A549 (cell line): ENCODE data around the gene ERAL1. TPM values are rescaled to one million over a fixed set of nuclear protein-coding genes. Genes with fewer than 3 reads are reported as not detected.

Source experiments
- ATAC-seq, 2 experiments: fragments of 200-7000 bp in 1 of 2; fragments of >200 bp in 1 of 2; cut with Nextera tagmentation in 1 of 2; cut with Tn5 transposase in 1 of 2; 3 replicates each; pipeline versions ENCODE4 v1.8.0 to v1.9.1; 2018 to 2020; ENCODE audit warnings: mild to moderate bottlenecking in 1 of 2, moderate library complexity in 1 of 2
- CTCF ChIA-PET: fragments of 300-600 bp; sonication (Branson Sonifier 250); formaldehyde crosslinking; extraction: SDS; loops from one replicate; lab custom pipeline; 2021; ENCODE audit warnings: antibody characterized with exemption, inconsistent platforms; lab: Yijun Ruan, JAX
- POLR2A ChIA-PET: fragments of 350-600 bp; formaldehyde crosslinking; extraction: SDS; loops from one replicate; lab custom pipeline; 2021; ENCODE audit warnings: antibody characterized with exemption, inconsistent platforms; lab: Yijun Ruan, JAX
- DNase-seq, 2 experiments: peaks; one replicate each; pipeline versions ENCODE4 v3.0.0 to v3.0.0-alpha.2; 2011 to 2016; ENCODE audit warnings: low read depth in 1 of 2, low spot score in 1 of 2
- FAIRE-seq: peaks from 2 replicates; lab custom pipeline; 2011; peaks lifted over from hg19 to GRCh38; lab: Jason Lieb, UNC
- H3K27ac ChIP-seq, 2 experiments: fragments of >200 bp; sonication (Bioruptor Twin); formaldehyde crosslinking; 3 replicates each; pipeline ENCODE4 v1.5.1; 2016 to 2017
- H3K4me1 ChIP-seq: fragments of >200 bp; sonication (Bioruptor Twin); formaldehyde crosslinking; 3 replicates; pipeline ENCODE4 v1.6.1; 2016
- H3K4me2 ChIP-seq: fragments of >200 bp; sonication (Bioruptor Twin); formaldehyde crosslinking; 3 replicates; pipeline ENCODE4 v1.6.1; 2016
- H3K4me3 ChIP-seq: fragments of >200 bp; sonication (Bioruptor Twin); formaldehyde crosslinking; 3 replicates; pipeline ENCODE4 v1.5.1; 2016
- H3K9me3 ChIP-seq: fragments of >200 bp; sonication (Bioruptor Twin); formaldehyde crosslinking; 3 replicates; pipeline ENCODE4 v1.6.1; 2016
- CBX2 ChIP-seq: fragments of 200-600 bp; sonication (generic); IDR thresholded peaks from 2 replicates; pipeline ENCODE4 v1.6.1; 2016; ENCODE audit warnings: low read depth, mild to moderate bottlenecking, borderline replicate concordance
- CEBPB ChIP-seq, 2 experiments: fragments of >200 bp in 1 of 2; sonication (Bioruptor Twin) in 1 of 2; formaldehyde crosslinking in 1 of 2; IDR thresholded peaks; 2 replicates each; pipeline ENCODE4 v1.6.1; 2012 to 2016
- EHMT2 ChIP-seq: fragments of 200-600 bp; sonication (generic); IDR thresholded peaks from 2 replicates; pipeline ENCODE4 v1.6.1; 2016; ENCODE audit warnings: antibody characterized with exemption, low read depth, mild to moderate bottlenecking, moderate library complexity
- EP300 ChIP-seq, 2 experiments: fragments of >200 bp; sonication (Bioruptor Twin); formaldehyde crosslinking; IDR thresholded peaks; 2 replicates in 1 of 2; 3 replicates in 1 of 2; pipeline ENCODE4 v1.6.1; 2016 to 2017
- ESRRA ChIP-seq: fragments of 150-350 bp; IDR thresholded peaks from 2 replicates; pipeline ENCODE4 v1.6.1; 2014; ENCODE audit warnings: mild to moderate bottlenecking, low read length, borderline replicate concordance
- FOSL2 ChIP-seq, 2 experiments: fragments of 450-650 bp in 1 of 2; fragments of >200 bp in 1 of 2; sonication (Bioruptor Twin) in 1 of 2; formaldehyde crosslinking; IDR thresholded peaks; 2 replicates each; pipeline versions ENCODE4 v1.5.0 to v1.6.1; 2016 to 2020; ENCODE audit warnings: mild to moderate bottlenecking in 1 of 2, moderate library complexity in 1 of 2
- GATA3 ChIP-seq: IDR thresholded peaks from 2 replicates; pipeline ENCODE4 v1.6.1; 2012; ENCODE audit warnings: borderline replicate concordance
- HOXA7 ChIP-seq: fragments of 250-450 bp; sonication (Bioruptor Pico); IDR thresholded peaks from 2 replicates; pipeline ENCODE4 v1.5.0; 2020; ENCODE audit warnings: mild to moderate bottlenecking, moderate library complexity
- JUN ChIP-seq, 2 experiments: fragments of >200 bp; sonication (Bioruptor Twin); formaldehyde crosslinking; IDR thresholded peaks; 2 replicates in 1 of 2; 3 replicates in 1 of 2; pipeline ENCODE4 v1.6.1; 2016 to 2017
- JUNB ChIP-seq: fragments of >200 bp; sonication (Bioruptor Twin); formaldehyde crosslinking; IDR thresholded peaks from 2 replicates; pipeline ENCODE4 v1.6.1; 2016
- NFE2L2 ChIP-seq: fragments of 150-350 bp; conservative IDR thresholded peaks from 2 replicates; pipeline ENCODE4 v1.6.1; 2014; ENCODE audit warnings: low read length
- NPAS2 ChIP-seq: fragments of 250-450 bp; sonication (Bioruptor Pico); IDR thresholded peaks from 2 replicates; pipeline ENCODE4 v1.8.0; 2022; ENCODE audit warnings: mild to moderate bottlenecking, moderate library complexity, borderline replicate concordance
- PHF8 ChIP-seq: fragments of 200-600 bp; sonication (generic); IDR thresholded peaks from 2 replicates; pipeline ENCODE4 v1.6.1; 2016; ENCODE audit warnings: low read depth, mild to moderate bottlenecking, antibody characterized with exemption, moderate library complexity, borderline replicate concordance
- POLR2AphosphoS2 ChIP-seq: conservative IDR thresholded peaks from 2 replicates; pipeline ENCODE4 v1.6.1; 2012; ENCODE audit warnings: low read length, improper control_type of control experiment, inconsistent platforms
- RARB ChIP-seq: fragments of 250-450 bp; sonication (Bioruptor Pico); IDR thresholded peaks from 2 replicates; pipeline ENCODE4 v1.8.0; 2021; ENCODE audit warnings: mild to moderate bottlenecking, moderate library complexity
- RCOR1 ChIP-seq: fragments of 150-350 bp; IDR thresholded peaks from 2 replicates; pipeline ENCODE4 v1.6.1; 2014; ENCODE audit warnings: antibody characterized with exemption, low read length, low read depth
- RFX5 ChIP-seq: fragments of 450-650 bp; IDR thresholded peaks from 2 replicates; pipeline ENCODE4 v1.7.1; 2014; ENCODE audit warnings: antibody characterized with exemption, mild to moderate bottlenecking, moderate library complexity
- RNF2 ChIP-seq: fragments of 200-600 bp; sonication (generic); IDR thresholded peaks from 2 replicates; pipeline ENCODE4 v1.6.1; 2016; ENCODE audit warnings: low read depth, mild to moderate bottlenecking, antibody characterized with exemption, moderate library complexity, borderline replicate concordance
- SMC3 ChIP-seq: fragments of >200 bp; sonication (Bioruptor Twin); formaldehyde crosslinking; IDR thresholded peaks from 3 replicates; pipeline ENCODE4 v1.6.1; 2018; ENCODE audit warnings: inconsistent platforms
- SREBF2 ChIP-seq: fragments of 450-650 bp; IDR thresholded peaks from 2 replicates; pipeline ENCODE4 v1.6.1; 2014; ENCODE audit warnings: mild to moderate bottlenecking, moderate library complexity
- WGBS: methylation state at CpG from one replicate; pipeline ENCODE4 v1.1.6; 2017; ENCODE audit errors: missing lambda C conversion rate; 5-methylcytosine and 5-hydroxymethylcytosine counted together
- polyA plus RNA-seq, 4 experiments: library from polyadenylated mRNA; depleted of rRNA in 3 of 4; stranded (reverse); fragments of >200 nt; fragmentation: RNase III in 1 of 4; extraction: RNeasy Plus Mini Kit Qiagen cat#74134 plus additional on column Dnase treatment in 1 of 4; gene quantifications; 2 replicates in 3 of 4; 3 replicates in 1 of 4; pipeline ENCODE4 v1.2.3, GENCODE V29; 2011 to 2017
- TF ChIP-seq, protein P1 (sequence below): fragments of 250-450 bp; sonication (Bioruptor Pico); IDR thresholded peaks from 2 replicates; pipeline ENCODE4 v1.5.0; 2020; ENCODE audit warnings: low read depth, mild to moderate bottlenecking, moderate library complexity
- TF ChIP-seq, protein P2 (sequence below): fragments of 450-650 bp; IDR thresholded peaks from 2 replicates; pipeline ENCODE4 v1.6.1; 2014; ENCODE audit warnings: antibody characterized with exemption
- TF ChIP-seq, protein P3 (sequence below): fragments of 200-600 bp; sonication (generic); IDR thresholded peaks from 2 replicates; pipeline ENCODE4 v1.6.1; 2016; ENCODE audit warnings: antibody characterized with exemption, mild to moderate bottlenecking, moderate library complexity
- TF ChIP-seq, protein P4 (sequence below): IDR thresholded peaks from 2 replicates; pipeline ENCODE4 v1.6.1; 2012

ERAL1 gene
- polyA plus RNA-seq, 2 of the 4 experiments (the other 2 are of a cell fraction), result 78.9 to 88.3 TPM

DNA sequence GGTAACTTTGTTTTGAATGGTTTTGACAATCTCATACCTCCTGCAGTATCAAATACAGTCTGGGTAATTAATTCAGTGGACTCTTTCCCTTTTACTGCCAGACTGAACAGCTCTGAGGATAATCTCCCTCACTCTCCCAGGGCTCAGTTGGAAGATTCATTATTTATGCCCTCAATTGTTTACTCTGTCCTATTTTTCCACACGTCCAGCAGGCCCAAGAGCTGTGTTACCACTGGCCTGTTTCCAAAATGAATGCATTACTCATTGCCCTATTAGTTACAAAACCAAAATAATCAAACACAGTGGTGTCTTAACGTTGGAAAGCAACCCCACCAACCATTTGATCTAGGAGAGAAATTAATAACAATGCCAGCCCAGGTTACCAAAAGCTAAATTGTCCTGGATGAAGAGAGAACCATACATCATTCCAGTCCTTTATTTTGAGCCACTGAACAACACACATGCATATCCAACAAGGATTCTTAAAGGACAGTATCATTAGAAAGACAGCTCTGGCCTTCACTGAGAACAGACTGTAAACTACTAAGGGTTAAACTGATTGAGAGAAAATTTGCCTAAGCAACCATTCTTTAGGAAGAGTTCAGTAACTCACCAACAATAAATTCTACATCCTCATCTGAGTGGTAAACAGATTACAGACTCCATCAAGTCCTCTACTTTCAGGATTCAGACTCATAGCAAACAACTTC, 46.7 kb upstream of the ERAL1 start:
- 3% methylated on average over 2 of the region's 2 CpGs for WGBS
- Histone ChIP-seq H3K4me1 (peaks cover 53% of the 10 kb centered on the region), H3K4me2 (peak overlapping the region; percentile 90), H3K27ac (peak overlapping the region; percentile 83 to 89), H3K9me3 (no peaks in the 10 kb centered on the region), H3K4me3 (peak overlapping the region; percentile 19; the same call in 2 of the 3 replicates)
- CTCF ChIA-PET, result interaction anchor here (0.6 to 10.6 kb wide), 16 partner anchors 9 to 95 kb away, joined by 3 to 99 read pairs (median 3); partner anchors contain the start of gene DHRS13
- TF ChIP-seq, protein P1, sequence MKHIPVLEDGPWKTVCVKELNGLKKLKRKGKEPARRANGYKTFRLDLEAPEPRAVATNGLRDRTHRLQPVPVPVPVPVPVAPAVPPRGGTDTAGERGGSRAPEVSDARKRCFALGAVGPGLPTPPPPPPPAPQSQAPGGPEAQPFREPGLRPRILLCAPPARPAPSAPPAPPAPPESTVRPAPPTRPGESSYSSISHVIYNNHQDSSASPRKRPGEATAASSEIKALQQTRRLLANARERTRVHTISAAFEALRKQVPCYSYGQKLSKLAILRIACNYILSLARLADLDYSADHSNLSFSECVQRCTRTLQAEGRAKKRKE (CRISPR knock-in tag), result no peak
- TF ChIP-seq RFX5, result no peak
- no peak for TF ChIP-seq RARB (CRISPR knock-in tag)
- TF ChIP-seq CEBPB (IDR thresholded peaks at IDR 0.05), result peak in 1 of 2 experiments; percentile 39; a peak in 1 of 4 replicates
- TF ChIP-seq NFE2L2, result no peak
- TF ChIP-seq RCOR1, result no peak
- no peak for TF ChIP-seq EP300 (IDR thresholded peaks at IDR 0.05)
- TF ChIP-seq, protein P2, sequence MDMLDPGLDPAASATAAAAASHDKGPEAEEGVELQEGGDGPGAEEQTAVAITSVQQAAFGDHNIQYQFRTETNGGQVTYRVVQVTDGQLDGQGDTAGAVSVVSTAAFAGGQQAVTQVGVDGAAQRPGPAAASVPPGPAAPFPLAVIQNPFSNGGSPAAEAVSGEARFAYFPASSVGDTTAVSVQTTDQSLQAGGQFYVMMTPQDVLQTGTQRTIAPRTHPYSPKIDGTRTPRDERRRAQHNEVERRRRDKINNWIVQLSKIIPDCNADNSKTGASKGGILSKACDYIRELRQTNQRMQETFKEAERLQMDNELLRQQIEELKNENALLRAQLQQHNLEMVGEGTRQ, result no peak
- no peak for TF ChIP-seq CBX2
- no peak for TF ChIP-seq RNF2
- TF ChIP-seq GATA3, result no peak
- no peak for TF ChIP-seq SREBF2
- TF ChIP-seq SMC3, result no peak
- no peak for TF ChIP-seq JUN (IDR thresholded peaks at IDR 0.05)
- TF ChIP-seq HOXA7, result no peak
- TF ChIP-seq JUNB, result 0 out of 2 replicates have a peak, but pooled peaks have one; percentile 5
- no peak for TF ChIP-seq POLR2AphosphoS2
- no peak for TF ChIP-seq ESRRA
- TF ChIP-seq, protein P3, sequence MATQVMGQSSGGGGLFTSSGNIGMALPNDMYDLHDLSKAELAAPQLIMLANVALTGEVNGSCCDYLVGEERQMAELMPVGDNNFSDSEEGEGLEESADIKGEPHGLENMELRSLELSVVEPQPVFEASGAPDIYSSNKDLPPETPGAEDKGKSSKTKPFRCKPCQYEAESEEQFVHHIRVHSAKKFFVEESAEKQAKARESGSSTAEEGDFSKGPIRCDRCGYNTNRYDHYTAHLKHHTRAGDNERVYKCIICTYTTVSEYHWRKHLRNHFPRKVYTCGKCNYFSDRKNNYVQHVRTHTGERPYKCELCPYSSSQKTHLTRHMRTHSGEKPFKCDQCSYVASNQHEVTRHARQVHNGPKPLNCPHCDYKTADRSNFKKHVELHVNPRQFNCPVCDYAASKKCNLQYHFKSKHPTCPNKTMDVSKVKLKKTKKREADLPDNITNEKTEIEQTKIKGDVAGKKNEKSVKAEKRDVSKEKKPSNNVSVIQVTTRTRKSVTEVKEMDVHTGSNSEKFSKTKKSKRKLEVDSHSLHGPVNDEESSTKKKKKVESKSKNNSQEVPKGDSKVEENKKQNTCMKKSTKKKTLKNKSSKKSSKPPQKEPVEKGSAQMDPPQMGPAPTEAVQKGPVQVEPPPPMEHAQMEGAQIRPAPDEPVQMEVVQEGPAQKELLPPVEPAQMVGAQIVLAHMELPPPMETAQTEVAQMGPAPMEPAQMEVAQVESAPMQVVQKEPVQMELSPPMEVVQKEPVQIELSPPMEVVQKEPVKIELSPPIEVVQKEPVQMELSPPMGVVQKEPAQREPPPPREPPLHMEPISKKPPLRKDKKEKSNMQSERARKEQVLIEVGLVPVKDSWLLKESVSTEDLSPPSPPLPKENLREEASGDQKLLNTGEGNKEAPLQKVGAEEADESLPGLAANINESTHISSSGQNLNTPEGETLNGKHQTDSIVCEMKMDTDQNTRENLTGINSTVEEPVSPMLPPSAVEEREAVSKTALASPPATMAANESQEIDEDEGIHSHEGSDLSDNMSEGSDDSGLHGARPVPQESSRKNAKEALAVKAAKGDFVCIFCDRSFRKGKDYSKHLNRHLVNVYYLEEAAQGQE, result no peak
- TF ChIP-seq, protein P4, sequence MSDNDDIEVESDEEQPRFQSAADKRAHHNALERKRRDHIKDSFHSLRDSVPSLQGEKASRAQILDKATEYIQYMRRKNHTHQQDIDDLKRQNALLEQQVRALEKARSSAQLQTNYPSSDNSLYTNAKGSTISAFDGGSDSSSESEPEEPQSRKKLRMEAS, result 0 out of 2 replicates have a peak, but pooled peaks have one; percentile 10
- no peak for TF ChIP-seq PHF8
- no peak for TF ChIP-seq NPAS2 (CRISPR knock-in tag)
- TF ChIP-seq EHMT2, result no peak
- no peak for TF ChIP-seq FOSL2 (IDR thresholded peaks at IDR 0.05)
- TF ChIP-seq FOSL2 (CRISPR knock-in tag; IDR thresholded peaks at IDR 0.05), result peak; percentile 64
- DNase-seq (peak; percentile 57 to 78), ATAC-seq (peak; percentile 7 to 14; a peak in 3 of 6 replicates), FAIRE-seq (peak; percentile 7)
- POLR2A ChIA-PET, result interaction anchor here (0.8 to 1.5 kb wide), 4 partner anchors 19 to 50 kb away, joined by 3 to 9 read pairs (median 4); no protein-coding TSS in a partner anchor
